Measurements from ENCODE around the gene FHIP1A. TPM values are rescaled to one million over a fixed set of nuclear protein-coding genes. Genes with fewer than 3 reads are reported as not detected.

FHIP1A gene
- total RNA-seq, 2 donors from 2014 or later: 0.86 to 1.3 TPM

DNA sequence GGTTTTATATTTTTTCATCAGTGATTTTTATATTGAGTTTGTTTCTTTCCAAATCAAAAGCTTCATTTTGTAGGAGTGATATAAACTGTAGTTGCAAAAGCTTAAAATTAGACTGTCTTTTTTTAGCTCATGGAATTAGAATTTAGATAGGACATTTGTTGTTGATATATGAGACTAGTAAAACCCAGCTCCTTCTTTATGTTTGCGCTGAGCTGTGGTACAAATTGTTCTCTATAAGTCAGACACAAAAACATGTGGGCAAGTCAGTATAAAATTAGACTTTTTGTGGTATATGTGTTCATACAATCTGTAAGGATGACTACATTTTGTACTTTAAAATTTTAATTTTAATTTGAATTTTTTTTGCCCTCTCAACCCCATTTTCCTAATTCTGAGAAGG is 18.3 kb downstream of the FHIP1A start:
- ATAC-seq: no peak
- no peaks in the 10 kb centered on the region for H3K4me1 Mint-ChIP-seq
- H3K36me3 Mint-ChIP-seq (ENCODE audit: low read depth): peaks cover 2% of the 10 kb centered on the region
- DNase-seq: no peak
- no peak overlapping the region for H3K27ac Mint-ChIP-seq
- peaks cover 36% of the 10 kb centered on the region for H3K27me3 Mint-ChIP-seq
- no peaks in the 10 kb centered on the region for H3K9me3 ChIP-seq (ENCODE audit: control insufficient read depth, low read length, poor library complexity, severe bottlenecking)
- H3K4me3 Mint-ChIP-seq: no peak overlapping the region

DNA sequence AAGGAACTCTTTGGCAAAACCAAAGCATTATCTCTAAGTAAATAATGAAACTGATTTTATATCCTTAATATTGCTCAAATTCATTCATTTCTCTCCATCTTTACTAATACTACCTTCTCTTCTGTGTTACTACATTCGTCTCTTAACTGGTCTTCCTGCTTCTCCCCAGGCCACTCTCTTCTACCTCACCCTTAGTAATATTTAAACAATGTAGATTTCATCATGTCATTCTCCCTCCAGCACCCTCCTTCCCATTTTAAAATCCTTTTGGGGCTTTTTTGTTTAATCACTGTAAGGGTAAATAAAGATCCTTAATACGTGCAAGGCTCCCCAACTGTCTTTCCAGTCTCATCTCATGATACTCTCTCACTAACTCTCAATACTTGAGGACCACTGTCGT is 19.4 kb downstream of the FHIP1A start:
- no peak for DNase-seq
- Mint-ChIP-seq H3K27ac (no peak overlapping the region), H3K4me3 (no peak overlapping the region), H3K4me1 (no peaks in the 10 kb centered on the region), H3K27me3 (peaks cover 32% of the 10 kb centered on the region), H3K36me3 (ENCODE audit: low read depth) (peaks cover 2% of the 10 kb centered on the region)
- ATAC-seq: no peak
- H3K9me3 ChIP-seq (ENCODE audit: control insufficient read depth, low read length, poor library complexity, severe bottlenecking): no peaks in the 10 kb centered on the region

DNA sequence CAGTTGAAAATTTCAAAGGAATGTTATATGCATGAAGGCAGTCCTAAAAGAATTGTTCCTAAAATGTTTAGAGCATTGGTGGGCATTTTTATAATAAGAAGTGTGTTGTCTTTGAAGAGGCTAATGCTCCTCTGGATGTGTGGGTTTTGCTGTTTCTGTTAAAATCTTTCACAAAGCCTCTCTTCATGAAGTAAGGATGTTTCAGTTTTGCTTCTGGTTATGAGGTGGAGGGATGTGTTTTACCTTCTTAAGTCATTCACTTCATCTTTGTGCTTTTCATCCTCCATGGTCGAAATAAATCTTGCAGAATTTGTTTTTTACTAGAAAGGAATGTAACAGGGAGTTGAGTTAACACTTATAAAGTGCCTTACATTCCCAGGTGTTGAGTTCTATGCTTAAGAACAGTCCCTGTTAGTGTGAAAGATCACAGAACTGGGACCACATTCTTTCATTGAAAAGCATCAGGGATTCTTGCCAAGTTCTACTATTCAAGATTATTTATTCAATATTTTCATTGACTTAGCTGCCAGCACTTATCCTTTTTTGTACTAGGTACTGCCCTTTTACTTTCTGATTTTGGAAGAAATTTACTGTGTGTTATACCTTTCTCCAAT is 21.1 kb downstream of the FHIP1A start:
- DNase-seq (no peak), ATAC-seq (no peak)
- H3K36me3 Mint-ChIP-seq (ENCODE audit: low read depth): peaks cover 2% of the 10 kb centered on the region
- H3K4me1 Mint-ChIP-seq: no peaks in the 10 kb centered on the region
- H3K4me3 Mint-ChIP-seq: no peak overlapping the region
- peaks cover 22% of the 10 kb centered on the region for H3K27me3 Mint-ChIP-seq
- H3K27ac Mint-ChIP-seq: no peak overlapping the region
- H3K9me3 ChIP-seq (ENCODE audit: control insufficient read depth, low read length, poor library complexity, severe bottlenecking): no peaks in the 10 kb centered on the region

DNA sequence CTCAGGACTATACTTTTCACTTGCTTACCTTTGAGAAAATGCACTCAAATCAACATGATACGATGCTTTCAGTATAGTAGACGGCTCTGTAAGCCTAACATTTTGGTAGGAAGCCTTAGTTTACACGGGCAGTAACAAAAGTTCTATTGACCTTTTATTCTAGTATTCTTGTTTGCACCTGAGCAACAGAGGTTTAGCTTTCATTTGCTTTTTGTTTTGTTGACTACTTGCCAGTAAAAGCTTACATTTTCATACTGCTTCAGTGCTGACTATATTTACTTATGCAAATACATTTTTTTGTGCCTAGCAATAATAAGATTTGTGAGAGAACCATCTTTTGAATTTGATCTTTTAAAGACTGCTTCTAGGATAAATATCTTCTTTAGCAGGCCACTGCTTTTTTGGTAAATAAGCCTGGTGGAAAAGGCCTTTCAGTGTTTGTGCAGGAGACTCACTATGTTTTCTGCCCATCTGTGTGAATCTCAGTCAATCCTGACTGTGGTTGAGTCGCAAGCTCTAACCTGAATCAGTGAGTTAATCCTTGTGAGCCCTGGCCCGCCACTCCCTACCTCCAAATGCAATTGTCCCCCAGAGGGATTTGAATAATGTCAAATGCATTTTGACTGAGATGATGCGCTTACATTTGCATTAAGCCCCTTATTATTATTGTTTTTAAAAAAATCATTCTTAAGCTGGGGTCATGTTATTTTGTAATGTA is 21.9 kb downstream of the FHIP1A start:
- ATAC-seq: no peak
- Mint-ChIP-seq H3K4me1 (no peaks in the 10 kb centered on the region), H3K27me3 (peaks cover 22% of the 10 kb centered on the region), H3K27ac (no peak overlapping the region), H3K36me3 (ENCODE audit: low read depth) (peaks cover 2% of the 10 kb centered on the region), H3K4me3 (no peak overlapping the region)
- no peak for DNase-seq
- no peaks in the 10 kb centered on the region for H3K9me3 ChIP-seq (ENCODE audit: control insufficient read depth, low read length, poor library complexity, severe bottlenecking)

DNA sequence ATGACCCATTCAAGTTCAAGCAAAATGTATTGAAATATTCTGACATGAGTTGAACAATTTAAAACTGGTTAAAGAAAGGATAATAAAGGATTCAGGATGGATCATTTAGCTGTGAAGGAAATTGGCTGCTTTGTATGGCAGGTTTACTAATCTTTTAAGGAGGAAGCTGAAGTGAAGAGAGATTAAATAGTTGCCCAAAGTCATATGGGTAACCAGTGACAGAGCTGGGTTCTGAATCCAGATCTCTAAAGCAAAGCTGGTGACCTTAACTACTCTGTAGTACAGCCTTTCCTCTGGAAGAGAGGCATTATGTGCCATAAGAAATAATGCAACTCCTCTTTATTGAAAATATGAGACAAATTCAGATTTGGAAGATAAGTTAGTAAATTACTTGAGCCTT is 22.8 kb downstream of the FHIP1A start:
- H3K27ac Mint-ChIP-seq: no peak overlapping the region
- DNase-seq: no peak
- H3K4me3 Mint-ChIP-seq: no peak overlapping the region
- no peaks in the 10 kb centered on the region for H3K4me1 Mint-ChIP-seq
- H3K27me3 Mint-ChIP-seq: peaks cover 27% of the 10 kb centered on the region
- H3K9me3 ChIP-seq (ENCODE audit: control insufficient read depth, low read length, poor library complexity, severe bottlenecking): no peaks in the 10 kb centered on the region
- no peak for ATAC-seq
- peaks cover 2% of the 10 kb centered on the region for H3K36me3 Mint-ChIP-seq (ENCODE audit: low read depth)

DNA sequence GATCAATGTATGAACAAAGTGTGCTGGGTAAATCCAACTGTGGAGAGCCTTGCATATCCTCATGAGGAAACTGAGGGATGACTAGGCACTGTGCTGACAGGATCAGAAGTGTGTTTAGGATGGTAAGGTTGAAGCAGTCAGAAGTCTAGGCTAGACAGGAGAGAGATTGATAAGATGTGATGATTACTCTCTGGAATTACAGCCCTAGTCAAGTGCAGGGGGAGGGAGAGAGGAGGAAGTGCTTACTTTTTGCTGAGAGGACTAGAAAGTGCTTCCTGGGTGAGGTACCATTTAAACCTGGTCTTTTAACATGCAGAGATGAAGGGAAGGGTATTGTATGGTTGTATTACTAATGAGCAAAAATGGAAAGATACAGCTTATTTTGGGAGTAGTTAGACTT is 23.7 kb downstream of the FHIP1A start:
- no peaks in the 10 kb centered on the region for H3K9me3 ChIP-seq (ENCODE audit: control insufficient read depth, low read length, poor library complexity, severe bottlenecking)
- no peak for DNase-seq
- no peak overlapping the region for H3K4me3 Mint-ChIP-seq
- no peaks in the 10 kb centered on the region for H3K4me1 Mint-ChIP-seq
- no peak overlapping the region for H3K27ac Mint-ChIP-seq
- H3K36me3 Mint-ChIP-seq (ENCODE audit: low read depth): peaks cover 2% of the 10 kb centered on the region
- ATAC-seq: no peak
- peaks cover 27% of the 10 kb centered on the region for H3K27me3 Mint-ChIP-seq

DNA sequence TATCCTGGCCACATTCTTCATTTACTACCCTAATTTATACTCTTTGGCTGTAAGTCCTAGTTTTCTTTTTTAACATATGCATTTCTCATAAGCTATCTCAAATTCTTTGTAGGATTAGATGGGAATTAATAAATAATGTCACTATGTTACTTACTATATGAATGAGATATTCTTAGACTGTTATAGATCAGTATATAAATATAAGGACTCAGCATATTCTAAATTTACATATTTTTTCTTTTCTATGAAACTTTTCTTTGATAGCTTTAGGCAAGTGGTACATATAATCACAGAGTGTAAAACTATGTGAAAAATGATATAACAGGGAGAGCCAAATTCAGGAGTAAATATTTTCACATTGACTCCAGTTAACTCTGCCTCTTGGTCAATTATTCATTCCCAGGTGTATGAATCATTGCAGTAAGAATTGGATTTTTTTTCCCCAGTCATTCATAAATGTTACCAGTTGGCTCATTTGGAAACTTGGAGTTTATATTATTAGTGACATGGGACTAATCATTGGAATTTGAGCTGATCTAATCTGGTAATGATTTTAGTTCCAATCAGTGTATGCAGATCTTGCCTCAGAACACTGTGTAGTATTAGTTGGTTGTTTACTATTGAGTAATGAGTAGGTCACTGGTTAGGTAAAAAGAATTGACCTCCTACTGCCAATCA is 25.3 kb downstream of the FHIP1A start:
- ATAC-seq (no peak), DNase-seq (no peak)
- H3K27me3 Mint-ChIP-seq: peaks cover 15% of the 10 kb centered on the region
- no peaks in the 10 kb centered on the region for H3K9me3 ChIP-seq (ENCODE audit: control insufficient read depth, low read length, poor library complexity, severe bottlenecking)
- H3K36me3 Mint-ChIP-seq (ENCODE audit: low read depth): no peaks in the 10 kb centered on the region
- H3K4me3 Mint-ChIP-seq: no peak overlapping the region
- H3K27ac Mint-ChIP-seq: no peak overlapping the region
- H3K4me1 Mint-ChIP-seq: no peaks in the 10 kb centered on the region

DNA sequence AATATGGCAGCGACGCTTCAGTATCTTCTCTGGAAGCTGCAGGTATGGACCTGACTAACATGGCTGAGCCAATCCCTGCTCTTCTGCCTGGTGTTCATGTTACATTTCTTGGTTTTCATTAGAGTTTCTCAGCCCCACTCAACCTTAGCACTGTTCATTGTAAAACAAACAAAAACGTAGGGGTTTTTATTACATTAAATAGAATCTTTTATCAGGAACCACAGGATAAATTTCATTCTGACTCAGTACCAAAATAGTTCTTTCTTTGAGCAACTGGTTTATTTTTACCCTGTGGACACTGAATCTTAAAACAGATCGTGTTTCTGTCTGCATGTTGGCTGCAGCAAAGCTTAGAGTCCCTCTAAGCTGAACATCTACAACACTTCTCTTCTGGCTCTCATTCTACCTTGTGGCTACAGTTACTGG is 27.1 kb downstream of the FHIP1A start:
- Mint-ChIP-seq H3K27me3 (peaks cover 27% of the 10 kb centered on the region), H3K4me3 (no peak overlapping the region), H3K36me3 (ENCODE audit: low read depth) (no peaks in the 10 kb centered on the region), H3K27ac (no peak overlapping the region), H3K4me1 (no peaks in the 10 kb centered on the region)
- DNase-seq (no peak), ATAC-seq (no peak)
- H3K9me3 ChIP-seq (ENCODE audit: control insufficient read depth, low read length, poor library complexity, severe bottlenecking): no peaks in the 10 kb centered on the region

DNA sequence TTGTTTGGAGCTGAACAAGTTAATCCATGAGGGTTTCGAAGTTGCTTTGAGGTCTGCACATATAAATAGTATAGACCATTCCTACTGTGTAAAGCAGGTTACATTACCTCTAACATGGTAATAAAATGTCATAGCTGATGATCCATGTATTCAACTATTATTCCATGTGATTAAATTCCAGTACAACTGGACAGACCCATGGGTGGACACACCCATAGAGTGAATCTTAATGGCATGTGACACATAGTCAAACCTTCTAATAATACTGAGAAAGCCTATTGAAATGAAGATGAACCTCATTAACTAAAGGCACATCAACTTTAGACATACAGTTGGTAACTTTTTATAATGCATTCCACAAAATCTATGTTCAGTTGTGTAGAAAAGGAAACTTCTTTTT is 28.5 kb downstream of the FHIP1A start:
- ATAC-seq (no peak), DNase-seq (no peak)
- Mint-ChIP-seq H3K4me1 (no peaks in the 10 kb centered on the region), H3K27me3 (peaks cover 18% of the 10 kb centered on the region), H3K36me3 (ENCODE audit: low read depth) (no peaks in the 10 kb centered on the region), H3K4me3 (no peak overlapping the region), H3K27ac (no peak overlapping the region)
- H3K9me3 ChIP-seq (ENCODE audit: control insufficient read depth, low read length, poor library complexity, severe bottlenecking): no peaks in the 10 kb centered on the region

DNA sequence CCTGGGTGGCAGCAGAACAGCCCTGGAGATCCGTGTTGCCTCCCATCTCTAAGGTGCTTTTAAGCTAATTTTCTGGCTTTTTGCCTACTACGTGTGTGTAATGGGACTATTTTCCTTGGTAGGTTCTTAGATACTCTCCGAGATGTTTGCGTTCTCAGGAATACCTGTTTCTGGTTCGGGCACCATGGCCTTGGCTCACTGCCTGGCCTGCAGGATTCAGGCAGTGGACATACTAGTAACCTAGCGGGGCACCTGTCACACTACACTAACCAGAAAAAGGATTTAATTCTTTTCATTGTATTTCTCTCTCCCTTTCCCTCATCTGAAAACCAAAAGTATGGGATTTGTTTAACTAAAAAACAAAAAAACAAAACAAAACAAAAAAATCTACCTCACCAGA is 29.2 kb downstream of the FHIP1A start:
- H3K4me1 Mint-ChIP-seq: no peaks in the 10 kb centered on the region
- no peak overlapping the region for H3K4me3 Mint-ChIP-seq
- DNase-seq (no peak), ATAC-seq (no peak)
- no peak overlapping the region for H3K27ac Mint-ChIP-seq
- H3K27me3 Mint-ChIP-seq: peaks cover 17% of the 10 kb centered on the region
- H3K36me3 Mint-ChIP-seq (ENCODE audit: low read depth): no peaks in the 10 kb centered on the region
- H3K9me3 ChIP-seq (ENCODE audit: control insufficient read depth, low read length, poor library complexity, severe bottlenecking): no peaks in the 10 kb centered on the region

DNA sequence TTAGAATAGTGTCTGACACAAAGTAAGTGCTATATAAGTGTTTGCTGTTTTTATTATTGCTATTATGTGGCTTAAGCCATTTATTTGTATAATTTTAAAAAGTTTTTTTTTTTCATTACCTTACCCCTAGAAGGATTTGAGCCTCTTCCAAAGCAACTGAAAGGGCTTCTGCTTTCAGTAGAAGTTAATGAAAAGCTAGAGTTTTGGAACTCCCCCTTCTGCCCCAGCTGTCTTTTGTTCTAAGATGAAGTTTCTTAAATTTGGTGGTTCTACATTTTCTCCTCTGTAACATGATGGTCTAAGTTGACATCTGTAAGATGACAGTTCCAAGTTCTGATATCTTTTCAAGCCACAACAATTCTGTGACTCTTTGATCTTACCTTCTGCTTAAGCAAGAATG is 30.3 kb downstream of the FHIP1A start:
- Mint-ChIP-seq H3K4me3 (no peak overlapping the region), H3K27ac (no peak overlapping the region), H3K27me3 (peaks cover 17% of the 10 kb centered on the region), H3K36me3 (ENCODE audit: low read depth) (no peaks in the 10 kb centered on the region), H3K4me1 (no peaks in the 10 kb centered on the region)
- DNase-seq (no peak), ATAC-seq (no peak)
- no peaks in the 10 kb centered on the region for H3K9me3 ChIP-seq (ENCODE audit: control insufficient read depth, low read length, poor library complexity, severe bottlenecking)

DNA sequence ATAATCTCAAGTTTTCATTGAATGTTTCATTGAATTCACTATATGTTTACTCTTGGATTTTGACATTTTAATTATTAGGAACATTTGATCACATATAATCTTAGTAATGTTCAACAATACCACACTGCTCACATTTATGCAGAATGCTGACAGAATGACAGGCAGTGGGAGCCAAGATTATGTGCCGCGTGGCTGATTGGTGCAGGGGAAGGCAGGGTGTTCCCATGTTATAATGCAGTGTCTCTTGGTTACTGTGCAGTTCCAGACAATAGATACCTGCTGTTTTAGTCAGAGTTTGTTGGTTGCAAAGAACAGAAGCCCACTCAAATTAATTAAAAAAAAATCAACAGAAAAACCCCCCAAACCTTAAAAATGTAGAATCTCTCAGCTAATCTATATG is 33.0 kb downstream of the FHIP1A start:
- no peaks in the 10 kb centered on the region for H3K36me3 Mint-ChIP-seq (ENCODE audit: low read depth)
- no peaks in the 10 kb centered on the region for H3K9me3 ChIP-seq (ENCODE audit: control insufficient read depth, low read length, poor library complexity, severe bottlenecking)
- no peak for ATAC-seq
- H3K27me3 Mint-ChIP-seq: peaks cover 21% of the 10 kb centered on the region
- H3K4me1 Mint-ChIP-seq: no peaks in the 10 kb centered on the region
- no peak for DNase-seq
- no peak overlapping the region for H3K4me3 Mint-ChIP-seq
- H3K27ac Mint-ChIP-seq: no peak overlapping the region

DNA sequence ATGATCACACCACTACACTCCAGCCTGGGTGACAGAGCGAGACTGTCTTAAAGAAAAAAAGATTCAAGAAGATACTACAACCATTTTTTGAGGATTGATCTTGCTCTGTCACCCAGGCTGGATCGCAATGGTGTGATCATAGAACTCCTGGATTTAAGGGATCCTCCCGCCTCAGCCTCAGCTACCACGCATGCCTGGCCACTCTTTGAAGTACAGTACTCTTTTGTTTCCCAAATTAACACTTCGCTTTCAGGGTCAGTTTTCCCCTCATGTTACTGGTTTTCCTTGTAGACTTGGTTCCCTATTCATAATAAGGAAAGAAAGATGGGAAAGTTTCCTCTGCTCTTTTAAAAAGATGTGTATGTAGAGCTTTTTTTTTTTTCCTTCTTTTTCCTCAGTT is 34.3 kb downstream of the FHIP1A start:
- peaks cover 21% of the 10 kb centered on the region for H3K27me3 Mint-ChIP-seq
- H3K9me3 ChIP-seq (ENCODE audit: control insufficient read depth, low read length, poor library complexity, severe bottlenecking): no peaks in the 10 kb centered on the region
- H3K36me3 Mint-ChIP-seq (ENCODE audit: low read depth): no peaks in the 10 kb centered on the region
- H3K27ac Mint-ChIP-seq: no peak overlapping the region
- DNase-seq (no peak), ATAC-seq (no peak)
- H3K4me1 Mint-ChIP-seq: no peaks in the 10 kb centered on the region
- no peak overlapping the region for H3K4me3 Mint-ChIP-seq

DNA sequence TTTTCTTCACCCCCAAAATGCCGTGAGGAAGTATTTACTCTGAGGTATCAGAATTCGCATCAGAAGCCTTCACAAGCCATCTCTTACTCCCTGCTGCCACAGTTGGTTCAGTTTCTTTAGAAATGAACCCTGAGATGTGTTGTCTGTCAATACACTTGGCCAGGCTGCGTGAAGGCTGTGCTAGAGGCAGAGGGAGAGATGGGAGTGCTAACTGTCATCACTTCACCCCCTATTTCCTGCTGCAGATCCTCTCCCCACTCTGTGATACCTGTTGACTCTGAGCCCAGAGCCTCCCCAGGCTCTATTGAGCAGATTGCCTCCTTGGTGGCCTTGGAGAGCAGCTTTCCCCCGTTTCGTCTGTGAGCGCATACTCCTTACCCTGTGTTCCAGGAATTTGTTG is 34.8 kb downstream of the FHIP1A start:
- no peaks in the 10 kb centered on the region for H3K36me3 Mint-ChIP-seq (ENCODE audit: low read depth)
- no peaks in the 10 kb centered on the region for H3K4me1 Mint-ChIP-seq
- DNase-seq (no peak), ATAC-seq (no peak)
- peaks cover 21% of the 10 kb centered on the region for H3K27me3 Mint-ChIP-seq
- H3K27ac Mint-ChIP-seq: no peak overlapping the region
- no peak overlapping the region for H3K4me3 Mint-ChIP-seq
- no peaks in the 10 kb centered on the region for H3K9me3 ChIP-seq (ENCODE audit: control insufficient read depth, low read length, poor library complexity, severe bottlenecking)

Measured in T-helper 17 cell (primary cell).